PC-3 (cell line): Measurements from ENCODE around the gene NECTIN3. TPM values are rescaled to one million over a fixed set of nuclear protein-coding genes. Genes with fewer than 3 reads are reported as not detected.

Experiments
- ATAC-seq: fragments of 200-7000 bp; cut with Tn5 transposase; 2 replicates; pipeline ENCODE4 v1.9.1; 2020; ENCODE audit warnings: mild to moderate bottlenecking, moderate library complexity
- BruUV-seq: library from RNA; stranded (reverse); fragments of 400-500 nt; replicated peaks from 2 replicates; lab custom pipeline; 2021; lab: Mats Ljungman, UMichigan
- CTCF ChIA-PET: fragments of 300-600 bp; sonication (Branson Sonifier 250); formaldehyde crosslinking; loops from one replicate; lab custom pipeline; 2022; ENCODE audit warnings: antibody characterized with exemption; lab: Charles Lee
- POLR2A ChIA-PET: fragments of 300-600 bp; sonication (Branson Sonifier 250); formaldehyde crosslinking; loops from one replicate; lab custom pipeline; 2022; ENCODE audit warnings: antibody characterized with exemption; ENCODE audit not compliant: unreplicated experiment; lab: Charles Lee
- DNase-seq: peaks from one replicate; pipeline ENCODE4 v3.0.0-alpha.2; 2015
- H2AFZ ChIP-seq: fragments of 300-600 bp; sonication (generic); 2 replicates; pipeline ENCODE4 v1.6.0; 2016; ENCODE audit warnings: antibody characterized with exemption, low read length
- H3F3A ChIP-seq: fragments of 300-600 bp; sonication (generic); one replicate; pipeline ENCODE4 v1.6.0; 2017; ENCODE audit warnings: antibody characterized with exemption, low read length, control low read depth, mild to moderate bottlenecking; ENCODE audit not compliant: unreplicated experiment
- H3K27ac ChIP-seq: fragments of 300-600 bp; sonication (generic); 2 replicates; pipeline ENCODE4 v1.5.1; 2016; ENCODE audit warnings: mild to moderate bottlenecking, low read length
- H3K27me3 ChIP-seq: fragments of 300-600 bp; sonication (generic); 2 replicates; pipeline ENCODE4 v1.6.1; 2016; ENCODE audit warnings: low read length, mixed read lengths
- H3K36me3 ChIP-seq: fragments of 300-600 bp; sonication (generic); 2 replicates; pipeline ENCODE4 v1.6.1; 2016; ENCODE audit warnings: low read depth, mixed run types, low read length, mixed read lengths
- H3K4me1 ChIP-seq: fragments of 300-600 bp; sonication (generic); 2 replicates; pipeline ENCODE4 v1.5.1; 2016; ENCODE audit warnings: low read length; ENCODE audit not compliant: insufficient read depth
- H3K4me2 ChIP-seq: fragments of 300-600 bp; sonication (generic); 2 replicates; pipeline ENCODE4 v1.6.0; 2016; ENCODE audit warnings: low read length
- H3K4me3 ChIP-seq: fragments of 300-600 bp; sonication (generic); 2 replicates; pipeline ENCODE4 v1.5.1; 2016; ENCODE audit warnings: mild to moderate bottlenecking, low read length, mixed read lengths
- H3K79me2 ChIP-seq: fragments of 300-600 bp; sonication (generic); 2 replicates; pipeline ENCODE4 v1.6.1; 2017; ENCODE audit warnings: low read length, mixed read lengths
- H3K9ac ChIP-seq: fragments of 300-600 bp; sonication (generic); 2 replicates; pipeline ENCODE4 v1.6.0; 2016; ENCODE audit warnings: mild to moderate bottlenecking, low read length
- H3K9me2 ChIP-seq: fragments of 300-600 bp; sonication (generic); replicated peaks from 2 replicates; pipeline ENCODE4 v1.6.1; 2016; ENCODE audit warnings: mixed run types, low read length, mixed read lengths
- H3K9me3 ChIP-seq: fragments of 300-600 bp; sonication (generic); 2 replicates; pipeline ENCODE4 v1.6.1; 2016; ENCODE audit warnings: low read length, mixed read lengths
- H4K20me1 ChIP-seq: fragments of 300-600 bp; sonication (generic); 2 replicates; pipeline ENCODE4 v1.6.1; 2016; ENCODE audit warnings: low read length, mixed read lengths
- CTCF ChIP-seq: fragments of 300-600 bp; sonication (generic); conservative IDR thresholded peaks from 2 replicates; pipeline ENCODE4 v1.5.1; 2017; ENCODE audit warnings: antibody characterized with exemption, low read depth, mild to moderate bottlenecking, low read length
- EZH2 ChIP-seq: fragments of 300-600 bp; sonication (generic); IDR thresholded peaks from one replicate; pipeline ENCODE4 v1.6.1; 2017; ENCODE audit warnings: antibody characterized with exemption, mild to moderate bottlenecking, low read length; ENCODE audit not compliant: unreplicated experiment
- EZH2phosphoT487 ChIP-seq: fragments of 300-600 bp; sonication (generic); IDR thresholded peaks from 2 replicates; pipeline ENCODE4 v1.6.1; 2018; ENCODE audit warnings: mild to moderate bottlenecking, antibody characterized with exemption, low read length, borderline replicate concordance
- intact Hi-C: fragments of 100-400 bp; cut with micrococcal nuclease; formaldehyde crosslinking; loops from 2 replicates; pipeline ENCODE4 v1.9.0; 2023
- total RNA-seq: library from RNA; depleted of rRNA; stranded (reverse); fragments of >200 nt; gene quantifications from 2 replicates; pipeline ENCODE4 v1.2.3, GENCODE V29; 2014

Gene NECTIN3
- total RNA-seq, 1 experiment from 2014 or later = 12.8 TPM

- no peak for DNase-seq
- H3K36me3 ChIP-seq = 0 out of 2 replicates have a peak, but pooled peaks cover 2% of the 10 kb centered on the region
- ChIA-PET CTCF (no interaction called here), POLR2A (no interaction called here)
- H3K4me3 ChIP-seq = no peak overlapping the region
- no peak overlapping the region for H3K9ac ChIP-seq
- H3K9me2 ChIP-seq = no peaks in the 10 kb centered on the region
- H3K4me1 ChIP-seq = peaks cover 18% of the 10 kb centered on the region
- H3K27me3 ChIP-seq = no peaks in the 10 kb centered on the region
- intact Hi-C loops = no loop called here
- H3K79me2 ChIP-seq = no peaks in the 10 kb centered on the region
- no peak overlapping the region for H2AFZ ChIP-seq
- TF ChIP-seq EZH2phosphoT487 (no peak), EZH2 (no peak), CTCF (no peak)
- H3F3A ChIP-seq = no peaks in the 10 kb centered on the region
- no TSS peak for BruUV-seq
- H3K27ac ChIP-seq = no peak overlapping the region
- no peak overlapping the region; the same call in 1 of the 2 replicates for H3K4me2 ChIP-seq
- H4K20me1 ChIP-seq = no peaks in the 10 kb centered on the region
- ATAC-seq = no peak
- no peaks in the 10 kb centered on the region for H3K9me3 ChIP-seq
These were observed 80.9 kb downstream of the NECTIN3 start for GRCh38 chr3:111152496-111152895.

GRCh38 chr3:111156517-111156916 lies 84.9 kb downstream of the NECTIN3 start:
- no peaks in the 10 kb centered on the region for H3K9me3 ChIP-seq
- no peaks in the 10 kb centered on the region for H3K79me2 ChIP-seq
- CTCF ChIA-PET = no interaction called here
- H3K27ac ChIP-seq = no peak overlapping the region
- no peaks in the 10 kb centered on the region for H4K20me1 ChIP-seq
- peaks cover 12% of the 10 kb centered on the region for H3K4me1 ChIP-seq
- no peak overlapping the region for H3K9ac ChIP-seq
- no peaks in the 10 kb centered on the region for H3K36me3 ChIP-seq
- POLR2A ChIA-PET = no interaction called here
- ATAC-seq = no peak
- H3K4me3 ChIP-seq = no peak overlapping the region
- no peaks in the 10 kb centered on the region for H3K27me3 ChIP-seq
- no peaks in the 10 kb centered on the region for H3F3A ChIP-seq
- intact Hi-C loops = no loop called here
- BruUV-seq = no TSS peak
- H3K9me2 ChIP-seq = no peaks in the 10 kb centered on the region
- DNase-seq = no peak
- no peak overlapping the region for H3K4me2 ChIP-seq
- TF ChIP-seq CTCF (no peak), EZH2 (no peak), EZH2phosphoT487 (no peak)
- no peak overlapping the region for H2AFZ ChIP-seq

GRCh38 chr3:111159391-111159790 lies 87.8 kb downstream of the NECTIN3 start:
- H4K20me1 ChIP-seq = no peaks in the 10 kb centered on the region
- ATAC-seq (no peak), DNase-seq (no peak)
- H3K27ac ChIP-seq = no peak overlapping the region
- no peak for TF ChIP-seq CTCF
- no peak for TF ChIP-seq EZH2phosphoT487
- H3K4me3 ChIP-seq = no peak overlapping the region
- H3K9ac ChIP-seq = no peak overlapping the region
- H3K4me1 ChIP-seq = no peaks in the 10 kb centered on the region
- intact Hi-C loops = no loop called here
- POLR2A ChIA-PET = no interaction called here
- no peak overlapping the region for H3K4me2 ChIP-seq
- H3F3A ChIP-seq = no peaks in the 10 kb centered on the region
- no TSS peak for BruUV-seq
- H3K9me3 ChIP-seq = no peaks in the 10 kb centered on the region
- no peaks in the 10 kb centered on the region for H3K79me2 ChIP-seq
- H3K36me3 ChIP-seq = no peaks in the 10 kb centered on the region
- no peaks in the 10 kb centered on the region for H3K27me3 ChIP-seq
- no peaks in the 10 kb centered on the region for H3K9me2 ChIP-seq
- no peak overlapping the region for H2AFZ ChIP-seq
- CTCF ChIA-PET = no interaction called here
